PFSK-1 (cell line): ENCODE data around the gene LCMT1.

Experiments
- FOXP2 ChIP-seq: optimal IDR thresholded peaks from 2 replicates; pipeline ENCODE3; 2011; ENCODE audit warnings: borderline replicate concordance, control low read depth, inconsistent platforms; ENCODE audit not compliant: insufficient read depth; ENCODE audit errors: extremely low read length, extremely low read depth
- POLR2AphosphoS5 ChIP-seq: IDR thresholded peaks from 2 replicates; pipeline ENCODE4 v1.6.1; 2012; ENCODE audit warnings: low read depth, mild to moderate bottlenecking, control low read depth, low read length, moderate library complexity
- SIN3A ChIP-seq: IDR thresholded peaks from 2 replicates; pipeline ENCODE4 v1.6.1; 2012; ENCODE audit warnings: mild to moderate bottlenecking, low read length, moderate library complexity, borderline replicate concordance; ENCODE audit not compliant: insufficient read depth
- TAF1 ChIP-seq: IDR thresholded peaks from 2 replicates; pipeline ENCODE4 v1.6.1; 2012; ENCODE audit warnings: low read length, control low read depth, borderline replicate concordance; ENCODE audit not compliant: insufficient read depth
- TF ChIP-seq, protein P1 (sequence below), 2 experiments: IDR thresholded peaks; 2 replicates each; pipeline versions ENCODE4 v1.6.1 to v1.8.0; 2011 to 2012; ENCODE audit warnings: low read depth in 2 of 2, low read length in 2 of 2, control low read depth in 1 of 2, inconsistent platforms in 1 of 2, mild to moderate bottlenecking in 1 of 2, moderate library complexity in 1 of 2; ENCODE audit not compliant: insufficient read depth in 1 of 2

LCMT1 gene

DNA sequence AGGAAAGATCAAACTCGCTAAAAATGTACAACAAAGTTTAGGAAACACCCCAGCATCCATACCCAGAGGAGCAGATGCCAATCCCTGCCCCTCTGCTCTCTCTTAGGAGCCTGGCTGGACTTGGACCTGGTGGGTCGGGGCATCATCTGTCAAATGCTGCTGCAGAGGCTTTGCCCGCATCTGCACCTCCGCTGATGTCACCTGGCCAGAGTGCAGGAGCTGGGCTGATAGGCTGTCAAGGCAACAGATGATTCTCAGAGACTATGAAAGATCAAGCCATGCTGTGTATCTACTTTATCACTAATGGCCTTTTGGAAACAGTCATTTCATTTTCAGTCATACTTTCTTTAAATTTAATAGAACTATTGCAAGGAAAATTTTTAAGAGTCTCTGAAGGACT lies 15.9 kb upstream of the LCMT1 start:
- TF ChIP-seq TAF1, result no peak
- TF ChIP-seq SIN3A, result no peak
- TF ChIP-seq POLR2AphosphoS5, result no peak
- TF ChIP-seq FOXP2, result no peak
- TF ChIP-seq, protein P1, sequence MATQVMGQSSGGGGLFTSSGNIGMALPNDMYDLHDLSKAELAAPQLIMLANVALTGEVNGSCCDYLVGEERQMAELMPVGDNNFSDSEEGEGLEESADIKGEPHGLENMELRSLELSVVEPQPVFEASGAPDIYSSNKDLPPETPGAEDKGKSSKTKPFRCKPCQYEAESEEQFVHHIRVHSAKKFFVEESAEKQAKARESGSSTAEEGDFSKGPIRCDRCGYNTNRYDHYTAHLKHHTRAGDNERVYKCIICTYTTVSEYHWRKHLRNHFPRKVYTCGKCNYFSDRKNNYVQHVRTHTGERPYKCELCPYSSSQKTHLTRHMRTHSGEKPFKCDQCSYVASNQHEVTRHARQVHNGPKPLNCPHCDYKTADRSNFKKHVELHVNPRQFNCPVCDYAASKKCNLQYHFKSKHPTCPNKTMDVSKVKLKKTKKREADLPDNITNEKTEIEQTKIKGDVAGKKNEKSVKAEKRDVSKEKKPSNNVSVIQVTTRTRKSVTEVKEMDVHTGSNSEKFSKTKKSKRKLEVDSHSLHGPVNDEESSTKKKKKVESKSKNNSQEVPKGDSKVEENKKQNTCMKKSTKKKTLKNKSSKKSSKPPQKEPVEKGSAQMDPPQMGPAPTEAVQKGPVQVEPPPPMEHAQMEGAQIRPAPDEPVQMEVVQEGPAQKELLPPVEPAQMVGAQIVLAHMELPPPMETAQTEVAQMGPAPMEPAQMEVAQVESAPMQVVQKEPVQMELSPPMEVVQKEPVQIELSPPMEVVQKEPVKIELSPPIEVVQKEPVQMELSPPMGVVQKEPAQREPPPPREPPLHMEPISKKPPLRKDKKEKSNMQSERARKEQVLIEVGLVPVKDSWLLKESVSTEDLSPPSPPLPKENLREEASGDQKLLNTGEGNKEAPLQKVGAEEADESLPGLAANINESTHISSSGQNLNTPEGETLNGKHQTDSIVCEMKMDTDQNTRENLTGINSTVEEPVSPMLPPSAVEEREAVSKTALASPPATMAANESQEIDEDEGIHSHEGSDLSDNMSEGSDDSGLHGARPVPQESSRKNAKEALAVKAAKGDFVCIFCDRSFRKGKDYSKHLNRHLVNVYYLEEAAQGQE (IDR thresholded peaks at IDR 0.05; ENCODE audit: insufficient read depth in 1 of 2, low read depth in 2 of 2, low read length in 2 of 2), result no peak

DNA sequence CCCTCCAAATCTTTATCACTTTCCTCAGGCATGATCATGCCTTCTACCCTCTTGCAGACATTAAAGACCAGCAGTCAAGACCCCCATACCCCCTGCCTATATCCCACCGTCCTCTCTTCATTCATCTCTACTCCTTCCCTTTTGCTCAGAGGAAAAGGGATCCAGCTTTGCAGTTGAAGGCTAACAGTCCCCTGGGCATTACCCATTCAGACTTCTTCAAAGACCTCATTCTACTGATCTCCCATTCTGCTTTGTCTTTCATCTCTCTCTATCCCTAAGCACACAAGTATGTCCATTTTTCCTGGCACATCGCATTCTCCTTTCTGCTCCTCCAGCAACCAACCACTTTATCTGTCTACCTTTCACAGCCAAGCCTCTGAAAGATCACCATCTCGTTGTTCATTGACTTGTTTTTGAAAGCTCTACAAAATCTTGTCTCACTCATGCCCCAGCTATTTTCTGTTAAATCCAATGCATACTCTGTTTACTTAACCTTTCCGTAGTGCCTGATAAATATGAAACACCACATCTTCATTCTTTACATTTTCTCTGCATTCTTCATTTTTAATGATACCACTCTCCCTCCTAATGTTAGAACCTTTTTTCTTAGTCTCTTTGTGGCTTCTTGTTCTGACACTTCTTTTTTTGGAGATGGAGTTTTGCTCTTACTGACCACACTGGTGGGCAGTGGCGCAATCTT lies 14.1 kb upstream of the LCMT1 start:
- TF ChIP-seq, protein P1 (IDR thresholded peaks at IDR 0.05; ENCODE audit: insufficient read depth in 1 of 2, low read depth in 2 of 2, low read length in 2 of 2), result no peak
- TF ChIP-seq POLR2AphosphoS5, result no peak
- TF ChIP-seq SIN3A, result no peak
- no peak for TF ChIP-seq TAF1
- TF ChIP-seq FOXP2, result no peak

DNA sequence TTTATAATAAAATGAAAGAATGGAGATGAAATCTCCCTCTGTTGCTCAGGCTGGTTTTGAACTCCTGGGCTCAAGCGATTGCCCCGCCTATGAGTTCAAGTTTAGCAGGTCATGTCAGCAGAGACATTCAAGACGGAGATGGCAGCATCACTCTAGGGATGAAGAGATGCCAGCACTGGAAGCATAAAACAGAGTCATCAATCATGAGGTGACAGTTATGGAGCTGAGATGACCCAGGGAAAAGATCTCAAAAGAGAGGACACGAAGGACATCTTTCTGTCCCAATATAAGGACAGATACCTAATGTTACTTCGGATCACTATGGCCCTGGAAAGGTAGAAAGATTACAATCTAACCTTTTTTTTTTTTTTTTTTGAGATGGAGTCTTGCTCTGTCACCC lies 11.0 kb upstream of the LCMT1 start:
- TF ChIP-seq POLR2AphosphoS5, result no peak
- TF ChIP-seq, protein P1 (IDR thresholded peaks at IDR 0.05; ENCODE audit: insufficient read depth in 1 of 2, low read depth in 2 of 2, low read length in 2 of 2), result no peak
- no peak for TF ChIP-seq FOXP2
- no peak for TF ChIP-seq SIN3A
- TF ChIP-seq TAF1, result no peak

DNA sequence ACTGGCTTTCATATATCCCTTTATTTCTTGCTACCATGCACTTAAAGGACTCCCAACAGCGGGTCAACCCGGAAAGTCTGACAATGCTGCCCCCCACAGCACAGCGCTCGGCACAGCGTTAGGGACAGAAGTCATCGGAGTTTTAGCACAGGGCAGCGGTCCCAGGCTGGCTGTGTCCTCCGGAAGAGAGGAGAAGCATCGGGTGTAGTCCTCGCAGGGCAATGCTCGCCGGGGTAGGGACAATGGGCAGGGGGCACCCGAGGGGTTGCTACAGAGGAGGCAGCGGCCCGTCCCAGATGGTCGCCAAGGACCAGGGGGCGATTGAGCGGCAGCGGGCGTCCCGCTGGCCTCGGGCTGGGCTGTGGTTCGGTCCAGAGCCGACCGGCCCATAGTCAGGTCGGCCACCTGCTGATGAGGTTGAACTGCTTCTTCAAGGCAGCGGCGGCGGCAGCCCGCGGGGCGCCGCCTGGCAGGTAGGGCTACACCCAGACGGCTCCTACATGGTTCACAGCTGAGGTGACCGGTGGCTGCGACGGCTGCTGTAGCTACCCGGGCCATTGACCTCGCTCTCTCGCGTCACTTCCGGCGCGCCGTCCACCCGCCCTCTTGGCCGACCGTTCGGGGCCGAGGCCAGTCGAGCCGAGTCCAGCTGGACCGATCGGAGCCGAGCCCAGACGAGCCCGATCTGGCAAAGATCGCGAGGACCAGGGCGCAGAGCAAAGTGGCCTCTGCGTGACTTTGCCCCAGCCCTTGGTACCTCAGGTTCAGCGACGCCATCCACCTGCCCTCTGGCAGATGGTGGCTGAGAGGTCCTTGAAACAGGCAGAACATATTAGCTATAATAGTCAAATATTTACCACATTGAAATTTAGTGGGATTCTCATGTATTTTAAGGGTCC lies 4.7 kb upstream of the LCMT1 start:
- TF ChIP-seq POLR2AphosphoS5 (peak; percentile 68), FOXP2 (peak; percentile 67), TAF1 (0 out of 2 replicates have a peak, but pooled peaks have one; percentile 48), SIN3A (no peak)
- TF ChIP-seq, protein P1 (IDR thresholded peaks at IDR 0.05; ENCODE audit: insufficient read depth in 1 of 2, low read depth in 2 of 2, low read length in 2 of 2), result no peak
